Measurements from ENCODE around the gene ARHGAP28. TPM values are rescaled to one million over a fixed set of nuclear protein-coding genes. Genes with fewer than 3 reads are reported as not detected.

Gene ARHGAP28
- total RNA-seq, 4 donors from 2014 or later = 2.5 to 11.1 (median 5.5) TPM

GRCh38 chr18:6873040-6873751, 143.7 kb downstream of the ARHGAP28 start:
- no peaks in the 10 kb centered on the region for H3K27me3 ChIP-seq
- no peak overlapping the region for H3K27ac ChIP-seq
- no peaks in the 10 kb centered on the region for H3K9me3 ChIP-seq
- WGBS = 89% methylated on average over 6 of the region's 6 CpGs
- DNase-seq (ENCODE audit: low spot score in 2 of 2) = no peak
- no peaks in the 10 kb centered on the region for H3K4me1 ChIP-seq
- TF ChIP-seq POLR2AphosphoS5 (IDR thresholded peaks at IDR 0.05) = no peak
- TF ChIP-seq EP300 (IDR thresholded peaks at IDR 0.05) = no peak
- no peak for TF ChIP-seq CTCF (IDR thresholded peaks at IDR 0.05)
- no peak for TF ChIP-seq POLR2A (IDR thresholded peaks at IDR 0.05)
- no peaks in the 10 kb centered on the region for H3K36me3 ChIP-seq
- no peak overlapping the region for H3K4me3 ChIP-seq

- Histone ChIP-seq H3K36me3 (no peaks in the 10 kb centered on the region), H3K4me1 (peaks cover 4% of the 10 kb centered on the region), H3K27ac (no peak overlapping the region), H3K4me3 (no peak overlapping the region), H3K9me3 (no peaks in the 10 kb centered on the region), H3K27me3 (no peaks in the 10 kb centered on the region)
- TF ChIP-seq CTCF (IDR thresholded peaks at IDR 0.05) = no peak
- no peak for TF ChIP-seq POLR2A (IDR thresholded peaks at IDR 0.05)
- no peak for TF ChIP-seq POLR2AphosphoS5 (IDR thresholded peaks at IDR 0.05)
- TF ChIP-seq EP300 (IDR thresholded peaks at IDR 0.05) = no peak
- no peak for DNase-seq (ENCODE audit: low spot score in 2 of 2)
- 81% methylated on average over 1 of the region's 1 CpG for WGBS
Observed at GRCh38 chr18:6874315-6874714, 144.8 kb downstream of the ARHGAP28 start.

GRCh38 chr18:6875749-6876148, 146.2 kb downstream of the ARHGAP28 start:
- Histone ChIP-seq H3K4me1 (peaks cover 13% of the 10 kb centered on the region), H3K27ac (no peak overlapping the region), H3K27me3 (no peaks in the 10 kb centered on the region), H3K9me3 (no peaks in the 10 kb centered on the region), H3K36me3 (no peaks in the 10 kb centered on the region), H3K4me3 (no peak overlapping the region)
- WGBS = 88% methylated on average over 6 of the region's 6 CpGs
- no peak for DNase-seq (ENCODE audit: low spot score in 2 of 2)
- TF ChIP-seq CTCF (IDR thresholded peaks at IDR 0.05) = no peak
- TF ChIP-seq EP300 (IDR thresholded peaks at IDR 0.05) = no peak
- TF ChIP-seq POLR2A (IDR thresholded peaks at IDR 0.05) = no peak
- no peak for TF ChIP-seq POLR2AphosphoS5 (IDR thresholded peaks at IDR 0.05)

- Histone ChIP-seq H3K27me3 (no peaks in the 10 kb centered on the region), H3K4me3 (no peak overlapping the region), H3K27ac (no peak overlapping the region), H3K4me1 (peaks cover 22% of the 10 kb centered on the region), H3K36me3 (no peaks in the 10 kb centered on the region), H3K9me3 (no peaks in the 10 kb centered on the region)
- no peak for DNase-seq (ENCODE audit: low spot score in 2 of 2)
- WGBS = 62% methylated on average over 2 of the region's 2 CpGs
- TF ChIP-seq POLR2AphosphoS5 (IDR thresholded peaks at IDR 0.05) = no peak
- no peak for TF ChIP-seq CTCF (IDR thresholded peaks at IDR 0.05)
- no peak for TF ChIP-seq POLR2A (IDR thresholded peaks at IDR 0.05)
- no peak for TF ChIP-seq EP300 (IDR thresholded peaks at IDR 0.05)
Observed at GRCh38 chr18:6876641-6877041, 147.1 kb downstream of the ARHGAP28 start.

- DNase-seq (ENCODE audit: low spot score in 2 of 2) = no peak
- H3K27me3 ChIP-seq = no peaks in the 10 kb centered on the region
- peaks cover 24% of the 10 kb centered on the region for H3K4me1 ChIP-seq
- no peak overlapping the region for H3K27ac ChIP-seq
- no peaks in the 10 kb centered on the region for H3K36me3 ChIP-seq
- WGBS = 94% methylated on average over 12 of the region's 14 CpGs
- no peaks in the 10 kb centered on the region for H3K9me3 ChIP-seq
- TF ChIP-seq CTCF (IDR thresholded peaks at IDR 0.05) = no peak
- TF ChIP-seq POLR2AphosphoS5 (IDR thresholded peaks at IDR 0.05) = no peak
- TF ChIP-seq EP300 (IDR thresholded peaks at IDR 0.05) = no peak
- TF ChIP-seq POLR2A (IDR thresholded peaks at IDR 0.05) = no peak
- no peak overlapping the region for H3K4me3 ChIP-seq
Observed at GRCh38 chr18:6877288-6877687, 147.8 kb downstream of the ARHGAP28 start.
